ENCODE data around the gene GATA6. TPM values are rescaled to one million over a fixed set of nuclear protein-coding genes. Genes with fewer than 3 reads are reported as not detected.

The GATA6 gene
- polyA plus RNA-seq, 3 donors, result 0.04 TPM; not detected in 2

- intact Hi-C loops (cut with micrococcal nuclease), result no loop called here
- no peak for DNase-seq
- H3K4me3 Mint-ChIP-seq, result no peak overlapping the region
Observed at GRCh38 chr18:22221350-22221749, 52.0 kb downstream of the GATA6 start.

GRCh38 chr18:22223254-22223964, 54.0 kb downstream of the GATA6 start:
- no peak overlapping the region for H3K27ac Mint-ChIP-seq
- H3K4me3 ChIP-seq (replicated peaks in 1 of 3; ENCODE audit: low read depth in 2 of 3, low read length in 3 of 3), result no peak overlapping the region
- peaks cover 2 to 7% (median 7%) of the 10 kb centered on the region in 3 donors for H3K27me3 Mint-ChIP-seq (ENCODE audit: low read depth in 3 of 3)
- no peak overlapping the region for H3K4me2 ChIP-seq (replicated peaks; ENCODE audit: extremely low read depth, low read length, poor library complexity, severe bottlenecking)
- no peaks in the 10 kb centered on the region for H3K27me3 ChIP-seq (ENCODE audit: control insufficient read depth in 2 of 2, insufficient read depth in 2 of 2, low read length in 2 of 2)
- H3K36me3 Mint-ChIP-seq, result no peaks in the 10 kb centered on the region
- WGBS (ENCODE audit: insufficient coverage), result 93% methylated on average over 5 of the region's 13 CpGs
- no peak overlapping the region for H3K27ac ChIP-seq (ENCODE audit: low read depth in 1 of 2, low read length in 2 of 2)
- no peaks in the 10 kb centered on the region for H3K79me2 ChIP-seq (ENCODE audit: insufficient read depth, low read length)
- H3K36me3 ChIP-seq (replicated peaks in 1 of 2; ENCODE audit: control insufficient read depth in 1 of 2, insufficient read depth in 2 of 2, low read length in 2 of 2), result no peaks in the 10 kb centered on the region
- no peaks in the 10 kb centered on the region for H4K20me1 ChIP-seq (ENCODE audit: insufficient read depth, low read length)
- peak in 1 of 3 donors; percentile 5 for DNase-seq
- intact Hi-C loops (cut with micrococcal nuclease), result no loop called here
- TF ChIP-seq CTCF (IDR thresholded peaks at IDR 0.05), result no peak
- no peak overlapping the region for H3K4me3 Mint-ChIP-seq
- H3K9ac ChIP-seq (ENCODE audit: insufficient read depth, low read length, poor library complexity, severe bottlenecking), result no peak overlapping the region
- peaks cover 0 to 6% (median 2%) of the 10 kb centered on the region in 7 donors for H3K9me3 Mint-ChIP-seq
- no peaks in the 10 kb centered on the region for H3K9me3 ChIP-seq (replicated peaks in 1 of 2; ENCODE audit: control insufficient read depth in 1 of 2, insufficient read depth in 1 of 2, low read length in 2 of 2)
- no peak overlapping the region for H2AFZ ChIP-seq (ENCODE audit: insufficient read depth, low read depth, low read length, poor library complexity, severe bottlenecking)
- peaks cover 1% of the 10 kb centered on the region for H3K4me1 Mint-ChIP-seq
- H3K4me1 ChIP-seq (ENCODE audit: control insufficient read depth in 1 of 2, insufficient read depth in 2 of 2, low read length in 2 of 2), result no peaks in the 10 kb centered on the region

More at GRCh38 chr18:22221350-22221749, 52.0 kb downstream of the GATA6 start:
- Histone ChIP-seq H3K27ac (ENCODE audit: low read depth in 1 of 2, low read length in 2 of 2) (no peak overlapping the region), H2AFZ (ENCODE audit: insufficient read depth, low read depth, low read length, poor library complexity, severe bottlenecking) (no peak overlapping the region), H4K20me1 (ENCODE audit: insufficient read depth, low read length) (no peaks in the 10 kb centered on the region), H3K4me1 (ENCODE audit: control insufficient read depth in 1 of 2, insufficient read depth in 2 of 2, low read length in 2 of 2) (no peaks in the 10 kb centered on the region), H3K9me3 (replicated peaks in 1 of 2; ENCODE audit: control insufficient read depth in 1 of 2, insufficient read depth in 1 of 2, low read length in 2 of 2) (no peaks in the 10 kb centered on the region), H3K4me3 (replicated peaks in 1 of 3; ENCODE audit: low read depth in 2 of 3, low read length in 3 of 3) (no peak overlapping the region), H3K9ac (ENCODE audit: insufficient read depth, low read length, poor library complexity, severe bottlenecking) (no peak overlapping the region), H3K36me3 (replicated peaks in 1 of 2; ENCODE audit: control insufficient read depth in 1 of 2, insufficient read depth in 2 of 2, low read length in 2 of 2) (no peaks in the 10 kb centered on the region), H3K79me2 (ENCODE audit: insufficient read depth, low read length) (no peaks in the 10 kb centered on the region), H3K4me2 (replicated peaks; ENCODE audit: extremely low read depth, low read length, poor library complexity, severe bottlenecking) (no peak overlapping the region), H3K27me3 (ENCODE audit: control insufficient read depth in 2 of 2, insufficient read depth in 2 of 2, low read length in 2 of 2) (no peaks in the 10 kb centered on the region)
- H3K9me3 Mint-ChIP-seq, result peaks cover 0 to 8% (median 4%) of the 10 kb centered on the region in 7 donors
- no CpG with 5 or more reads among the region's 3 CpGs for WGBS (ENCODE audit: insufficient coverage)
- H3K27me3 Mint-ChIP-seq (ENCODE audit: low read depth in 3 of 3), result peaks cover 2 to 6% (median 6%) of the 10 kb centered on the region in 3 donors
- H3K27ac Mint-ChIP-seq, result no peak overlapping the region
- no peak for TF ChIP-seq CTCF (IDR thresholded peaks at IDR 0.05)
- peaks cover 1% of the 10 kb centered on the region for H3K4me1 Mint-ChIP-seq
- no peaks in the 10 kb centered on the region for H3K36me3 Mint-ChIP-seq

Data from CD14-positive monocyte (primary cell).